ENCODE measurements around the gene KPNB1. TPM values are rescaled to one million over a fixed set of nuclear protein-coding genes. Genes with fewer than 3 reads are reported as not detected.

Gene KPNB1
- total RNA-seq, 4 donors from 2014 or later = 164 to 205 (median 181) TPM

GRCh38 chr17:47717979-47718621, 68.4 kb downstream of the KPNB1 start:
- Histone ChIP-seq H3K4me1 (peaks cover 0 to 12% (median 6%) of the 10 kb centered on the region in 4 donors), H3K4me3 (no peak overlapping the region), H3K27me3 (peaks cover 0 to 59% of the 10 kb centered on the region in 2 donors), H3K36me3 (no peaks in the 10 kb centered on the region), H3K9me3 (no peaks in the 10 kb centered on the region), H3K27ac (no peak overlapping the region)
- no peak for DNase-seq (ENCODE audit: low spot score in 2 of 2)
- TF ChIP-seq EP300 (IDR thresholded peaks at IDR 0.05) (no peak), CTCF (IDR thresholded peaks at IDR 0.05) (no peak), POLR2A (IDR thresholded peaks at IDR 0.05) (no peak)
- WGBS, 2 donors = 27 to 47% methylated on average over 8 to 9 of the region's 9 CpGs

GRCh38 chr17:47718634-47719405, 69.1 kb downstream of the KPNB1 start:
- H3K36me3 ChIP-seq = no peaks in the 10 kb centered on the region
- H3K27me3 ChIP-seq = peaks cover 0 to 62% of the 10 kb centered on the region in 2 donors
- TF ChIP-seq CTCF (IDR thresholded peaks at IDR 0.05) = no peak
- TF ChIP-seq POLR2A (IDR thresholded peaks at IDR 0.05) = no peak
- TF ChIP-seq EP300 (IDR thresholded peaks at IDR 0.05) = no peak
- H3K4me1 ChIP-seq = peaks cover 0 to 12% (median 6%) of the 10 kb centered on the region in 4 donors
- no peak overlapping the region for H3K27ac ChIP-seq
- DNase-seq (ENCODE audit: low spot score in 2 of 2) = no peak
- H3K4me3 ChIP-seq = no peak overlapping the region
- no peaks in the 10 kb centered on the region for H3K9me3 ChIP-seq
- WGBS, 2 donors = 39 to 57% methylated on average over 8 of the region's 8 CpGs

- WGBS, 2 donors = 70 to 73% methylated on average over 9 of the region's 9 CpGs
- Histone ChIP-seq H3K9me3 (no peaks in the 10 kb centered on the region), H3K4me3 (no peak overlapping the region), H3K4me1 (peaks cover 0 to 12% (median 6%) of the 10 kb centered on the region in 4 donors), H3K27ac (no peak overlapping the region), H3K27me3 (peaks cover 0 to 64% of the 10 kb centered on the region in 2 donors), H3K36me3 (no peaks in the 10 kb centered on the region)
- no peak for DNase-seq (ENCODE audit: low spot score in 2 of 2)
- TF ChIP-seq CTCF (IDR thresholded peaks at IDR 0.05) = no peak
Observed at GRCh38 chr17:47719411-47720152, 69.9 kb downstream of the KPNB1 start.

- no peak for DNase-seq (ENCODE audit: low spot score in 2 of 2)
- Histone ChIP-seq H3K27ac (no peak overlapping the region), H3K9me3 (no peaks in the 10 kb centered on the region), H3K4me3 (no peak overlapping the region), H3K36me3 (no peaks in the 10 kb centered on the region), H3K27me3 (peaks cover 0 to 70% of the 10 kb centered on the region in 2 donors), H3K4me1 (peaks cover 0 to 12% (median 6%) of the 10 kb centered on the region in 4 donors)
- TF ChIP-seq POLR2A (IDR thresholded peaks at IDR 0.05) = no peak
- TF ChIP-seq EP300 (IDR thresholded peaks at IDR 0.05) = no peak
- 45 to 54% methylated on average over 11 of the region's 11 CpGs for WGBS, 2 donors
Observed at GRCh38 chr17:47720196-47720595, 70.5 kb downstream of the KPNB1 start.

GRCh38 chr17:47720754-47721533, 71.2 kb downstream of the KPNB1 start:
- DNase-seq (ENCODE audit: low spot score in 2 of 2) = no peak
- 5 to 10% methylated on average over 27 to 36 of the region's 36 CpGs for WGBS, 2 donors
- H3K9me3 ChIP-seq = no peaks in the 10 kb centered on the region
- H3K36me3 ChIP-seq = no peaks in the 10 kb centered on the region
- no peak overlapping the region for H3K4me3 ChIP-seq
- peaks cover 0 to 12% (median 6%) of the 10 kb centered on the region in 4 donors for H3K4me1 ChIP-seq
- no peak overlapping the region for H3K27ac ChIP-seq
- no peak for TF ChIP-seq EP300 (IDR thresholded peaks at IDR 0.05)
- no peak for TF ChIP-seq CTCF (IDR thresholded peaks at IDR 0.05)
- TF ChIP-seq POLR2A (IDR thresholded peaks at IDR 0.05) = no peak
- peaks cover 0 to 77% of the 10 kb centered on the region in 2 donors for H3K27me3 ChIP-seq

Measured in tibial nerve (tissue), 4 donors.